Measurements from ENCODE around the gene BRI3. TPM values are rescaled to one million over a fixed set of nuclear protein-coding genes. Genes with fewer than 3 reads are reported as not detected.

BRI3 gene
- total RNA-seq, 4 donors from 2014 or later = 23.5 to 51.9 (median 38.0) TPM

DNA sequence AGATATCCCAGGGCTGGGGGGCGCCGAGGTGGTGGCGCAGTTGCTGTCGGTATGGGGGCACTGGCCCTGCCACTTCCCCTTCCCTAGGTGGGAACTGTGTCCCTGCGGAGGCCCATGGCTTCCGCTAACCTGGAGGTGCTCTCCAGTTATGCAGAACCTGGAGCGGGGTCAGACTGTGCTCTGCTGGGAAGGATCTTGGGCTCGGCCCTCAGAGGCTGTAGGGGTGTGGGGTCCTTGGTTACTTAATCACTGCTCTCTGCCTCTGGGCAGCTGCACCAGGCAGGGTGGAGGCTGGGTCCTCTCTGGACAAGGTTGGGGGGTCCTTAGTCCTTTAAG, 2.4 kb downstream of the BRI3 start:
- intact Hi-C loops (cut with DNase I) = no loop called here

DNA sequence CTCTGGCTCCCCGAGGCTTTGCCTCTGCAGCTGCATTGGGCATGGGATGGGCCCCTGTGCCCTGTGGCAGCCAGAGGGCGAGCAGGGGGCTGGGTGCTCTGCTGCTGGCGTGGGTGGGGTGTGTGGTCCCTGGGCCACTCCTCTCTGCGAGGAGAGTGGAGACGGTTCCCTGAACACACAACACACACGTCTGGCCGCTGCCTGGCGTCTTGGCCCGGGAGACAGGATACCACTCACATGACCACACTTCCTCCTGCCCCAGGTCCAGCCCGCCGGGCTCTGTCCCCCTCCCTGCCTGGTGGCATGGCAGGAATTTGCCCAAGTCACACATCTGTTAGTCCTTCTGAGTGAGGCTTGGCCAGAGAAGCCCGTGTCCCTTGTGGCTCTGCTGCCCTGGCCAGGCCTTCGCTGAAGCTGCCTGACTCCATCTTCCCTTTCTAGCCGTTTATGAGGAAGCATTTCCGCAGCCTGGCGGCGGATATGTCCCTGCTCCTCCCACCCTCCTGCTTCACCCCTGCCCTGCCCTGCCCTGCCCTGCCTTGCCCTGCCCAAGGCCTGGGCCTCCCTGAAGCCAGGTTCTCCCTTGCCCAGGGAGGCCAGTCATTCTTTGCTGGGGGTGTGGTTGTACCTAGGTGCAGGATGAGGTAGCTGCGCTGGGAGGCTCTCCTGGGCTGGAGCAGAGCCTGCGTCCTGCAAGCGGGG, 3.0 kb downstream of the BRI3 start:
- intact Hi-C loops (cut with DNase I) = no loop called here
- peak overlapping the region; percentile 92 to 94 (median 93) for H3K27ac ChIP-seq
- no peaks in the 10 kb centered on the region for H3K9me3 ChIP-seq
- no peaks in the 10 kb centered on the region for H3K27me3 ChIP-seq
- DNase-seq = peak; percentile 89 to 91
- 35 to 49% methylated on average over 11 to 12 of the region's 20 CpGs for WGBS, 2 donors
- TF ChIP-seq, protein P1, sequence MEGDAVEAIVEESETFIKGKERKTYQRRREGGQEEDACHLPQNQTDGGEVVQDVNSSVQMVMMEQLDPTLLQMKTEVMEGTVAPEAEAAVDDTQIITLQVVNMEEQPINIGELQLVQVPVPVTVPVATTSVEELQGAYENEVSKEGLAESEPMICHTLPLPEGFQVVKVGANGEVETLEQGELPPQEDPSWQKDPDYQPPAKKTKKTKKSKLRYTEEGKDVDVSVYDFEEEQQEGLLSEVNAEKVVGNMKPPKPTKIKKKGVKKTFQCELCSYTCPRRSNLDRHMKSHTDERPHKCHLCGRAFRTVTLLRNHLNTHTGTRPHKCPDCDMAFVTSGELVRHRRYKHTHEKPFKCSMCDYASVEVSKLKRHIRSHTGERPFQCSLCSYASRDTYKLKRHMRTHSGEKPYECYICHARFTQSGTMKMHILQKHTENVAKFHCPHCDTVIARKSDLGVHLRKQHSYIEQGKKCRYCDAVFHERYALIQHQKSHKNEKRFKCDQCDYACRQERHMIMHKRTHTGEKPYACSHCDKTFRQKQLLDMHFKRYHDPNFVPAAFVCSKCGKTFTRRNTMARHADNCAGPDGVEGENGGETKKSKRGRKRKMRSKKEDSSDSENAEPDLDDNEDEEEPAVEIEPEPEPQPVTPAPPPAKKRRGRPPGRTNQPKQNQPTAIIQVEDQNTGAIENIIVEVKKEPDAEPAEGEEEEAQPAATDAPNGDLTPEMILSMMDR (IDR thresholded peaks at IDR 0.05) = peak in 1 of 6 experiments; percentile 16
- peak in 1 of 2 donors; percentile 67 for TF ChIP-seq POLR2A (IDR thresholded peaks at IDR 0.05)
- H3K4me3 ChIP-seq (replicated peaks in 1 of 3) = peak overlapping the region in 1 of 3 donors; percentile 86
- peaks cover 49 to 66% of the 10 kb centered on the region in 2 donors for H3K4me1 ChIP-seq
- peaks cover 3 to 6% of the 10 kb centered on the region in 2 donors for H3K36me3 ChIP-seq

More for the DNA sequence above, 2.4 kb downstream of the BRI3 start:
- Histone ChIP-seq H3K9me3 (no peaks in the 10 kb centered on the region), H3K4me3 (replicated peaks in 1 of 3) (peak overlapping the region in 1 of 3 donors; percentile 86), H3K36me3 (peaks cover 0 to 6% of the 10 kb centered on the region in 2 donors), H3K4me1 (peaks cover 49 to 61% of the 10 kb centered on the region in 2 donors), H3K27ac (peak overlapping the region; percentile 92 to 94 (median 93)), H3K27me3 (no peaks in the 10 kb centered on the region)
- peak; percentile 18 to 24 for DNase-seq
- TF ChIP-seq POLR2A (IDR thresholded peaks at IDR 0.05) = no peak
- TF ChIP-seq, protein P1 (IDR thresholded peaks at IDR 0.05) = no peak
- 79 to 89% methylated on average over 5 to 8 of the region's 8 CpGs for WGBS, 2 donors

DNA sequence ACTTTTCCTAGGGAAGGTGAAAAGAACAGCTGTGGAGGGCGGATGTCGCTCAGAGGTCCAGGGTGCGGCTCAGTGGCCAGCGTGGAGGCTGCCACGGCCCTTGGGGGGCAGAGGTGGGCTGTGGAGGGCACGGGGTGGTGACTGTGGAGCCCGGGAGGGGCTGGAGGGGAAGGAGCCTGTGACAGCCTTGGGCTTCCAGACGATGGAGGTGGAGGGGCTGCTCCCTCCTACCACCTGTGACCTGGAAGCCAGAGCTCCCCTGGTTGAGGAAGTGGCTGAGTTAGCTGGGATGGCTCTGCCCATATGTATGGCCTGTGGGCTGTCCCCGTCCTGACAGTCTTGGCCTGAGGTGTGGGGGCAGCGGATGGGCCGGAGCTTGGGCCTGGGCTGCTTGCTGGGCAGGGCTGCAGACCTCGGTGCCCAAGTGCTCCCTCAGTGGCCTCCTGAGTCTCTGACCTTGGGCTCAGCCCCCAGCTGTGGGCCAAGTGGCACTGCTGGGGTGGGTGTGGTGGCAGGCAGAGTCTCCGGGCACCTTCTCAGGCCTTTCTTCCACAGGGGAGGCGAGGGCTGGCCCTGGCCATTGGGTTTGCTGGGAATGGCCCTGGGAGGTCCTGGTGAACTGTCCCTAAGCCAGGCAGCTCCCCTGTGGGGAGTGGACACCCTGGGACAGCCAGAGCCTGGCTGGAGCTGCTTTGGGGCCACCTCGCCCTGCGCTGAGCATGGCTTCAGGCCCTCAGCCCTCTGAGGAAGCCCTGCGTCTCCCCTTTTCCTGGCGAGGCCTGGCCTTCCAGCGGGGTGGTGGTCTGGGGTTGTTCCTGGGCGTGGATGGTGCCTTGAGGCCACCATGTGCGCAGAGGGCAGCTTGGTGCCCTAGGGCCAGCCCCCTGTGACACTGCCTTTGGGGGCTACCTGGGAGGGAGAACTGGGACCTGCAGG, 3.9 kb downstream of the BRI3 start:
- intact Hi-C loops (cut with DNase I) = no loop called here
- Histone ChIP-seq H3K4me3 (replicated peaks in 1 of 3) (peak overlapping the region in 1 of 3 donors; percentile 86), H3K9me3 (no peaks in the 10 kb centered on the region), H3K27me3 (no peaks in the 10 kb centered on the region), H3K36me3 (peaks cover 3 to 6% of the 10 kb centered on the region in 2 donors), H3K4me1 (peaks cover 49 to 65% of the 10 kb centered on the region in 2 donors), H3K27ac (peak overlapping the region; percentile 92 to 94 (median 93))
- WGBS, 2 donors = 77 to 81% methylated on average over 9 to 13 of the region's 21 CpGs
- TF ChIP-seq, protein P1 (IDR thresholded peaks at IDR 0.05) = no peak
- no peak for TF ChIP-seq POLR2A (IDR thresholded peaks at IDR 0.05)
- DNase-seq = no peak

DNA sequence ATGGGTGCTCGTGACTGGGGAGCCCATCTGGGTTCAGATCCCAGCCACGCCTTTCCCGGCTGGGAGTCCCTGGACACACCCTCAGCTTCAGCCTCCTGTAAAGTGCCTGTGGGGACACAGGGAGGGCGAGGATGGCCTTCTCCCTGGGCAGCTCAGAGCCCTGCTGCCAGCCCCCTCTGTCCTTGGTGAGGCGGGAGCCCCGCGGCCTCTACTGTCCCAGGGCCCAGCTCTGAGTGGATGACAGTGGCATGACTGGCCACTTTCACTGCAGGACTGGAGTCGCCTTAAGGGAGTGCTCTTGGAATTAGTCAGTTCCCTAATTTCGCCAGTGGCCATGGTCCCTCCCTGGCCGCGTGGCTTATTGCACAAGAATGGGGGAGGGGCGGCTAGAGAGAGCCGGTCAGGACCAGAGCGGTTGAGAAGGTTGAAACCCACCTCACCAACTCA, 4.6 kb downstream of the BRI3 start:
- peak overlapping the region; percentile 18 to 94 (median 92) for H3K27ac ChIP-seq
- WGBS, 2 donors = 56 to 62% methylated on average over 8 of the region's 14 CpGs
- no peaks in the 10 kb centered on the region for H3K9me3 ChIP-seq
- DNase-seq = peak; percentile 54 to 55
- TF ChIP-seq, protein P1 (IDR thresholded peaks at IDR 0.05) = no peak
- TF ChIP-seq POLR2A (IDR thresholded peaks at IDR 0.05) = no peak
- intact Hi-C loops (cut with DNase I) = no loop called here
- peaks cover 6 to 8% of the 10 kb centered on the region in 2 donors for H3K36me3 ChIP-seq
- no peak overlapping the region for H3K4me3 ChIP-seq (replicated peaks in 1 of 3)
- peaks cover 49 to 64% of the 10 kb centered on the region in 2 donors for H3K4me1 ChIP-seq
- H3K27me3 ChIP-seq = no peaks in the 10 kb centered on the region
